ENCODE results near the gene LAX1.

- no peak for TF ChIP-seq ZNF274 (IDR thresholded peaks at IDR 0.05; ENCODE audit: low read depth, low read length)
- TF ChIP-seq YY1 (IDR thresholded peaks at IDR 0.05; ENCODE audit: insufficient read depth, insufficient read length) = no peak
Observed at GRCh38 chr1:203726417-203726867, 38.5 kb upstream of the LAX1 start.

All from NT2/D1 (cell line).